Rectal smooth muscle tissue (tissue), 1 donor: ENCODE results near the gene CISTR.

Experiments
- H3K27ac ChIP-seq: one replicate; pipeline ENCODE4 v1.7.0; 2013; ENCODE audit warnings: low read depth, low read length, inconsistent platforms
- H3K27me3 ChIP-seq: one replicate; pipeline ENCODE4 v1.7.0; 2013; ENCODE audit warnings: low read length; ENCODE audit not compliant: control insufficient read depth, insufficient read depth
- H3K36me3 ChIP-seq: one replicate; pipeline ENCODE4 v1.7.0; 2013; ENCODE audit warnings: low read length; ENCODE audit not compliant: control insufficient read depth, insufficient read depth
- H3K4me1 ChIP-seq: one replicate; pipeline ENCODE4 v1.7.0; 2013; ENCODE audit warnings: low read length; ENCODE audit not compliant: control insufficient read depth, insufficient read depth
- H3K4me3 ChIP-seq: one replicate; pipeline ENCODE4 v1.7.0; 2013; ENCODE audit warnings: low read length
- H3K9ac ChIP-seq: one replicate; pipeline ENCODE4 v1.7.0; 2013; ENCODE audit warnings: low read length

The CISTR gene

GRCh38 chr12:53737093-53737808 lies 14.5 kb downstream of the CISTR start:
- Histone ChIP-seq H3K36me3 (no peaks in the 10 kb centered on the region), H3K4me1 (peaks cover 3% of the 10 kb centered on the region), H3K4me3 (no peak overlapping the region), H3K9ac (no peak overlapping the region), H3K27ac (no peak overlapping the region), H3K27me3 (peaks cover 43% of the 10 kb centered on the region)

DNA sequence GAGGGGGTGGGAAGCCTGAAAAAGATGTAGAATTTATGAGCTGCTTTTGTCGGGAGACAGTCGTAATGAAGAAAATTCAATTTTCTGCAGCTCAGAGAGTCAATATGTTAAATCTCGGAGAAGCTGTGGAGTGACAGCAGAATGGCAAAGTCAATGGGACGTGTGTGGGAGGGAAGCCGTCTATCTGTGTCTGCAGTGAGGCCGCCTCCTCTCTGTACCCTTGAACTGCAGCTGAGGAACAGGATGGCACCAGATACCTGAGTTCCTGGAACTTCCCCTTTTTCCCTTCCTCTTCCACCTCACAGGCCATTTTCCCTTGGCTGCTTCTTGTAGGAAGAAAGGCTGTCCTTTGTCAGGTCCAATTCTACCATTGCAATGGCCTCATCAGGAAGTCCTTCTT lies 15.2 kb downstream of the CISTR start:
- peaks cover 3% of the 10 kb centered on the region for H3K4me1 ChIP-seq
- peaks cover 43% of the 10 kb centered on the region for H3K27me3 ChIP-seq
- H3K9ac ChIP-seq: no peak overlapping the region
- H3K27ac ChIP-seq: no peak overlapping the region
- no peak overlapping the region for H3K4me3 ChIP-seq
- no peaks in the 10 kb centered on the region for H3K36me3 ChIP-seq

DNA sequence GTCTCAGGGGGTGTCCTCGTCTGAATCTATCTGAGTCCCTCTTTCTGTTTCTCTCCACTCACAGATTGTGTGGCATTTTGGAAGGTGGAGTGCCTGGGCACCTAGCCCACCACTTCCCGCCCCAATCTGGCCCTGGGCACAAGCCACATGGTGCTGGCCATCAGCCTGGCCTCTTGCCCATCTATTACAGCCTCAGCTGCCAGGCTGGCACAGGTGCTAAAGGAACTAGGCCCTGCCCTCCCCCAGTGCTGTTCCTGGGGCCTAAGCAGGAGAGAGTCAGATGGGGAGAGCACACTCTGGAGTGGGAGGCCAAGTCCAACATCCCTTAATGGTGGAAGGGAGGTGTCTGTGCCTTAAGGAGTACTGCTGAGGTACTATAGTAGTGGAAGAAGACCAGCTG lies 16.2 kb downstream of the CISTR start:
- Histone ChIP-seq H3K4me3 (no peak overlapping the region), H3K27me3 (peaks cover 36% of the 10 kb centered on the region), H3K4me1 (peaks cover 3% of the 10 kb centered on the region), H3K9ac (no peak overlapping the region), H3K27ac (no peak overlapping the region), H3K36me3 (no peaks in the 10 kb centered on the region)

DNA sequence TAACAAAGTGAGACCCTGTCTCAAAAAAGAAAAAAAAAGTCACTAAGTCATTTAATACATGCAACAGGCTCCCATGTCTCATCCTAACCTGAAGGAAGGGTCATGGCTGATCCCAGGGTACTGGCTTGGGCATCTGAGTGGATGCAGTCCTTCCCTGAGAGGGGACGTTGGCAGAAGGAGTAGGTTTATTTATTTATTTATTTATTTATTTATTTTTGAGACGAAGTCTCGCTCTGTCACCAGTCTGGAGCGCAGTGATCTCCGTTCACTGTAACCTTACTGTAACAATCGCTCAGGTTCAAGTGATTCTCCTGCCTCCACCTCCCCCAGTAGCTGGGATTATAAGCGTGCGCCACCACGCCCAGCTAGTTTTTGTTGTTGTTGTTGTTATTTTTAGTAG lies 17.4 kb downstream of the CISTR start:
- Histone ChIP-seq H3K4me3 (no peak overlapping the region), H3K27ac (no peak overlapping the region), H3K27me3 (peaks cover 27% of the 10 kb centered on the region), H3K4me1 (no peaks in the 10 kb centered on the region), H3K36me3 (no peaks in the 10 kb centered on the region), H3K9ac (no peak overlapping the region)

- Histone ChIP-seq H3K27me3 (peaks cover 21% of the 10 kb centered on the region), H3K36me3 (no peaks in the 10 kb centered on the region), H3K9ac (no peak overlapping the region), H3K4me1 (no peaks in the 10 kb centered on the region), H3K27ac (no peak overlapping the region), H3K4me3 (no peak overlapping the region)
Measured at GRCh38 chr12:53733807-53734200, 18.0 kb downstream of the CISTR start.

DNA sequence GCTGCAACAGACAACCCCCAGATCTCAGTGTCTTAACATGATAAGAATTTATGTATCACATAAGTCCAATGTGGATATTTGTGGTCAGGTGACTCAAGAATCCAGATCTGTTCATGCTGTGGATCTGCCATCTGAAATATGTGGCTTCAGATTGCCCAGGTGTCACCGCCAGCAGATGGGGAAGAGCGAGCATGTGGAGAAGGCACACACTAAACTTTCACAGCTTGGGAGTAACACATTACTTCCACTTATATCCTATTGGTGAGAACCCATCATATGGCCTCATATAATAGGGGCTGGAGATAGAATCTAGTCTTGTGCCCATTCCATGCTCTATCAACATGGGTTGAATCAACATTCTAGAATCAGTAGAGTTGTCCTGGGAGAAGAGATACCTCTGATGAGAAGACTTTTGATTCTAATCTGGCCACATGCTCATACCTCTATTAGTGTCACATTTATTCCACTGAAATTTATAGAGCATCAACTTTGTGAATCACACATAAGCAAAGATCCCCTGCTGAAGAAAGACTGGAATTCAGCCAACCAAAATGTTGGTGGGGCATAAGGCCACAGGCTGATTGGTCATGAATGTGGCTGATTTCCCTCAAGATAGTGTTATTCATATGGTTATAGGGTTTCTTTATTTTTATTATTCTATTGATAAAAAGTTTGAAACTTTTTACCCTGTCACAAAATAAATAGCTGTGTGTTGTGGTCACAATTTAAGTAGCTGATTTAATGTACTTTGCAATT lies 18.6 kb downstream of the CISTR start:
- H3K27ac ChIP-seq: no peak overlapping the region
- H3K4me3 ChIP-seq: no peak overlapping the region
- no peaks in the 10 kb centered on the region for H3K36me3 ChIP-seq
- no peak overlapping the region for H3K9ac ChIP-seq
- peaks cover 16% of the 10 kb centered on the region for H3K27me3 ChIP-seq
- no peaks in the 10 kb centered on the region for H3K4me1 ChIP-seq

GRCh38 chr12:53729644-53730043 lies 22.1 kb downstream of the CISTR start:
- Histone ChIP-seq H3K4me1 (peaks cover 3% of the 10 kb centered on the region), H3K9ac (no peak overlapping the region), H3K27me3 (no peaks in the 10 kb centered on the region), H3K4me3 (no peak overlapping the region), H3K27ac (no peak overlapping the region), H3K36me3 (no peaks in the 10 kb centered on the region)

- Histone ChIP-seq H3K4me3 (peak overlapping the region; percentile 97), H3K36me3 (peaks cover 3% of the 10 kb centered on the region), H3K27ac (peak overlapping the region; percentile 78), H3K4me1 (peaks cover 3% of the 10 kb centered on the region), H3K9ac (no peak overlapping the region), H3K27me3 (no peaks in the 10 kb centered on the region)
Measured at GRCh38 chr12:53728206-53728605, 23.6 kb downstream of the CISTR start.

- peak within 1 kb of the TSS; percentile 69 for H3K9ac ChIP-seq
- peak within 1 kb of the TSS; percentile 78 for H3K27ac ChIP-seq
- H3K27me3 ChIP-seq: no peaks in the 10 kb centered on the region
- H3K4me1 ChIP-seq: peaks cover 3% of the 10 kb centered on the region
- H3K36me3 ChIP-seq: peaks cover 5% of the 10 kb centered on the region
- H3K4me3 ChIP-seq: peak within 1 kb of the TSS; percentile 97
Measured at GRCh38 chr12:53727310-53728041, 24.3 kb downstream of the CISTR start, which contains the start of gene CALCOCO1. Gene CALCOCO1 (minus strand): TSS chr12:53727452. CDS start chr12:53725242, 2,210 bp downstream.

DNA sequence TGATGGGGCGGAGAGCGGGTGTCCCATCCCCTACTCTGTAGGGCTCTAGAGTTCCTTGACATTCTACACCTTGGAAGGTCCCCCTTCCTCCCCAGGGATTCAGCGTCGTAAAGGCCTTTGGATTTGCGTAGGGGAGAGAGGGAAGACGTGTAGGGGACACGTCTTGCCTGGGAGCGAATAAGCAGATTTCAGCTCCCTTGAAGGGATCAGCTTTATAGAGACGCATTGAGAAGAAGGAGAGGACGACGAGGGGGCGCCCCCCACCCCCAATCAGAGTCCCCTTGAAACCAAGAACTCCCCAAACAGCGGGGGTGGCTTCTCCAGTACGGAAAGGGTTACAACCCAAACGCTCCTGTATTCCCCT lies 24.9 kb downstream of the CISTR start:
- no peaks in the 10 kb centered on the region for H3K27me3 ChIP-seq
- H3K9ac ChIP-seq: peak overlapping the region; percentile 69
- H3K36me3 ChIP-seq: peaks cover 9% of the 10 kb centered on the region
- peak overlapping the region; percentile 53 for H3K27ac ChIP-seq
- peak overlapping the region; percentile 95 for H3K4me3 ChIP-seq
- H3K4me1 ChIP-seq: peaks cover 3% of the 10 kb centered on the region

GRCh38 chr12:53726341-53726740 lies 25.4 kb downstream of the CISTR start:
- Histone ChIP-seq H3K27ac (no peak overlapping the region), H3K4me3 (peak overlapping the region; percentile 95), H3K27me3 (no peaks in the 10 kb centered on the region), H3K4me1 (peaks cover 3% of the 10 kb centered on the region), H3K36me3 (peaks cover 15% of the 10 kb centered on the region), H3K9ac (no peak overlapping the region)

- H3K4me1 ChIP-seq: peaks cover 3% of the 10 kb centered on the region
- H3K9ac ChIP-seq: no peak overlapping the region
- no peaks in the 10 kb centered on the region for H3K27me3 ChIP-seq
- H3K4me3 ChIP-seq: peak overlapping the region; percentile 95
- H3K27ac ChIP-seq: no peak overlapping the region
- H3K36me3 ChIP-seq: peaks cover 18% of the 10 kb centered on the region
Measured at GRCh38 chr12:53725824-53726223, 26.0 kb downstream of the CISTR start.
